HUES48 (cell line): Measurements from ENCODE around the gene EXOC4.

Experiments
- H3K27ac ChIP-seq: one replicate; pipeline ENCODE4 v1.7.0; 2013; ENCODE audit warnings: low read depth, low read length, inconsistent platforms
- H3K27me3 ChIP-seq: 2 replicates; pipeline ENCODE4 v1.6.1; 2013; ENCODE audit warnings: mild to moderate bottlenecking, low read length; ENCODE audit not compliant: control insufficient read depth, insufficient read depth
- H3K36me3 ChIP-seq: 2 replicates; pipeline ENCODE4 v1.6.1; 2013; ENCODE audit warnings: low read length; ENCODE audit not compliant: control insufficient read depth, insufficient read depth
- H3K4me1 ChIP-seq: 2 replicates; pipeline ENCODE4 v1.6.1; 2013; ENCODE audit warnings: mild to moderate bottlenecking, low read length; ENCODE audit not compliant: control insufficient read depth, insufficient read depth
- H3K4me3 ChIP-seq: 2 replicates; pipeline ENCODE4 v1.5.1; 2013; ENCODE audit warnings: mild to moderate bottlenecking, low read depth, low read length
- H3K9ac ChIP-seq: 2 replicates; pipeline ENCODE4 v1.6.1; 2013; ENCODE audit warnings: mild to moderate bottlenecking, low read depth, low read length, moderate library complexity
- H3K9me3 ChIP-seq: 2 replicates; pipeline ENCODE4 v1.6.1; 2013; ENCODE audit warnings: low read length; ENCODE audit not compliant: control insufficient read depth, insufficient read depth

The EXOC4 gene

DNA sequence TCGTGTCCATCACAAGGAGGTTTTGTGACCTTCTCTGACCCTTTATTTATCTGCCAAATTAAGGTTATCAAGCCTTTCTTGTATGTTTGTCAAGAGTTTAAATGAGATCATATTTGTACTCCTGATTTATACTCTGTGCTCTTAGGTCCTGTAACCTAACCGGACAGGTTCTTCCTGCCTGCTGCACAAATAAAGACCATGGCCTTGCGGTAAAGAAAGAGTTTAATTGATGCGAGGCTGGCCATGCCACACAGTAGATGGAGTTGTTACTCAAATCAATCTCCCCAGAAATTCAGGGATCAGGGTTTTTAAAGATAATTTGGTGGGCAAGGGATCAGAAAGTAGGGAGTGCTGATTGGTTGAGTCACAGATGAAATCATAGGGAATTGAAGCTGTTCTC lies 794.8 kb downstream of the EXOC4 start:
- no peak overlapping the region for H3K27ac ChIP-seq

DNA sequence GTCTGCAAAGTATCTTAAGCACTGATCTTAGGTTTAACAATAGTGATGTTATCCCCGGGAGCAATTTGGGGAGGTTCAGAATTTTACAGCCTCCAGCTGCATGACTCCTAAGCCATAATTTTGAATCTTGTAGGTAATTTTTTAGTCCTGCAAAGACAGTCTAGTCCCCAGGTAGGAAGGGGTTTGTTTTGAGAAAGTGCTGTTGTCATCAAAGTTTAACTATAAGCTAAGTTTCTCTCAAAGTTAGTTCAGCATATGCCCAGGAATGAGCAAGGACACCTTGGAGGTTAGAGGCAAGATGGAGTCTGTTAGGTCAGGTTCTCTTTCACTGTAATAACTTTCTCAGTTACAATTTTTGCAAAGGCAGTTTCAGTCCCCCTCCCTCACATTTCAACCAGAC lies 795.3 kb downstream of the EXOC4 start:
- Histone ChIP-seq H3K36me3 (no peaks in the 10 kb centered on the region), H3K27ac (no peak overlapping the region), H3K4me3 (no peak overlapping the region), H3K9me3 (0 out of 2 replicates have a peak, but pooled peaks cover 4% of the 10 kb centered on the region), H3K27me3 (no peaks in the 10 kb centered on the region), H3K9ac (no peak overlapping the region), H3K4me1 (peaks cover 18% of the 10 kb centered on the region)

More for the DNA sequence above, 794.8 kb downstream of the EXOC4 start:
- Histone ChIP-seq H3K9ac (no peak overlapping the region), H3K27me3 (no peaks in the 10 kb centered on the region), H3K36me3 (no peaks in the 10 kb centered on the region), H3K4me3 (no peak overlapping the region), H3K4me1 (peaks cover 15% of the 10 kb centered on the region), H3K9me3 (0 out of 2 replicates have a peak, but pooled peaks cover 4% of the 10 kb centered on the region)

DNA sequence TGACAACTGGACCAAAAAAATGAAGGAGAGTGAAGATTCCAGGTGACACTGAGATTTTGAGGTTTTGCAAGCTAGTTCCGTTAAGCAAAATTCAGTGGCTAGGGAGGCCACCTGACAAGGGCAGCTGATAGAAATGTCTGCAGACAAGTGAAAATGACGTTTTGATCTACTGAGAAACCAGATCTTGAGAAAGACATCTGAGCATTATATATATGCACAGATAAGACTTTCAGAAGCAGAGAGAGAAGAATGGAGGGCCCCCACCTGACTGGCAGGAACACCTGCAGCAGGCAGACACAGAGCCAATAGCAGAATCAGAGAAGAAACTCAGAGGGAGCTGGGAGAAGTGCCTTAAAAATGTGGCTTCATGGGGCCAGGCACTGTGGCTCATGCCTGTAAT lies 798.1 kb downstream of the EXOC4 start:
- Histone ChIP-seq H3K9me3 (0 out of 2 replicates have a peak, but pooled peaks cover 4% of the 10 kb centered on the region), H3K27me3 (no peaks in the 10 kb centered on the region), H3K4me1 (peaks cover 18% of the 10 kb centered on the region), H3K36me3 (no peaks in the 10 kb centered on the region), H3K9ac (no peak overlapping the region), H3K4me3 (no peak overlapping the region), H3K27ac (no peak overlapping the region)

DNA sequence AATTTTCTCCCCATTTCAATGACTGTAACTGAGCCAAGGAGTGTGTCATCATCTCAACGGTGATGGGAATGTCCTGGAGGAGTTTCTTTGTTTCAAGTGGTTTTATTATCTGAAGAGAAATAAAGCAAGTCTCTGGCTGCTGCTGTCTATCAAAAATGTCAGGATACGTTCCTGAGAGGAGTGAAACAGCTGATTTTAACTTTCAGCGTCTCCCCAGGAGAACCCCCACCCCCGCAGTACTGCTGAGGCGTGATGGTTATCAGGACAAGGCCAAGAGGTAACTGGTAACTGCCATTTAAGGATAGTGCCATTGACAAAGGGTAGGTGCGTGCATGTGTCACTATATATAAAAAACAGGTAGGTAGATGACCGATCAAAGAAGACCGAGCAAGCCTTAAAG lies 803.9 kb downstream of the EXOC4 start:
- Histone ChIP-seq H3K27me3 (no peaks in the 10 kb centered on the region), H3K4me3 (no peak overlapping the region)

DNA sequence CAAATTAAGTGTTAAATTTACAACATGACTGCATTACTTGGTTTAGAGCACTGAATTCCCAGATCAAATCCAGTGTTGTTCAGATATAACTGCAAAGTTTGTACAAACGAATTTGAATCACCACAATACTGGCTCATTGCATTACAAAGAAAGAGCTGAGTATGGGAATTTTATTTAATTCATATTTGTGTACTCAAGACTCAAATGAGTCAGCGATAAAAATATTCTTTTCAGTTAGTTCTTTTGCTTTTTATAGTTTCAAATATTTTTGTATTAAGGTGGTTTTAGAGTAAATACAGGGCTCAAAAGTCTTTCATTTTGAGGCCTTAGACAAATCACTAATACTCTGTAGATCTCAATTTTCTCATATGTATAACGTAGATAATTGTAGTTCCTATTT lies 805.6 kb downstream of the EXOC4 start:
- Histone ChIP-seq H3K27ac (no peak overlapping the region), H3K27me3 (no peaks in the 10 kb centered on the region), H3K9ac (no peak overlapping the region), H3K36me3 (no peaks in the 10 kb centered on the region), H3K4me1 (no peaks in the 10 kb centered on the region), H3K9me3 (no peaks in the 10 kb centered on the region), H3K4me3 (no peak overlapping the region)

More for the DNA sequence above, 803.9 kb downstream of the EXOC4 start:
- Histone ChIP-seq H3K9me3 (no peaks in the 10 kb centered on the region), H3K4me1 (peaks cover 7% of the 10 kb centered on the region; the same call in 1 of the 2 replicates), H3K9ac (no peak overlapping the region), H3K27ac (no peak overlapping the region), H3K36me3 (no peaks in the 10 kb centered on the region)

DNA sequence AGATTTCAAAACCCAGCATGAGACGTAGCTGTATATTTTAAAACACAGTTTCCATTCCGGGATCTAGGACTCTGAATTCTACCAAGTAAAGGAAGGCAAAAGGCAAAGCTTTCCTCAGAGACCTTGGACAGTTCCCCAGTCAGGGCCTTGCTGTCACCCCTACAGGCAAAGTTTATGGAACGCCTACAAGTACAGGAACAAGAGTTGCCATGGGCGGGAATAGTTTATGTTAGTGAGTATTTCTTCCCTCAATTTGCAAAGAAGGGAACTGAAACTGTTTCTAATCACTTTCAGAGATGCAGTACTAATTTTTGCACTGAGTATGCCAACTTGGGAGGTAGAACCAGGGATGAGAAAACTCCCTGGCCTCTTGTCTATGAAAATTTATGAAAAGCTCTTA lies 806.1 kb downstream of the EXOC4 start:
- no peaks in the 10 kb centered on the region for H3K4me1 ChIP-seq
- no peak overlapping the region for H3K9ac ChIP-seq
- no peaks in the 10 kb centered on the region for H3K27me3 ChIP-seq
- no peaks in the 10 kb centered on the region for H3K36me3 ChIP-seq
- no peak overlapping the region for H3K4me3 ChIP-seq
- no peak overlapping the region for H3K27ac ChIP-seq
- H3K9me3 ChIP-seq, result no peaks in the 10 kb centered on the region

DNA sequence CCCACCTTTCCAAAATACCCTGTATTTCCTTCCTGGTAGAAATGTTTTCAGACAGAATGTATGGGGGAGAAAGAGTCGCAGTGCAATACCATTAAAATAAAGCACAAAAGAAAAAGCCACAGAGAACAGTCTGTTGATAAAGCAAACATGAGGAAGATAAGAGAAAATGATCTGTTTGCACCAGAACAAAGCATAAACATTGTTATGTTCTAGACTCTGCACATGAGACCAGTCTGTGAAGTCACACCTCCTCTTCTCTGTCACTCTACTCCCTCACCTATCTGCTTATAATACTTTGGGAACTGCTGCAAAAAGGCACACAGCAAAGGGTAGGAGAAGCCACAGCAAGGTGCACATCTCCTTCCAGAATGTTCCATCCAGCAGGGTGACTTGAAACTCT lies 807.0 kb downstream of the EXOC4 start:
- Histone ChIP-seq H3K9ac (no peak overlapping the region), H3K27me3 (no peaks in the 10 kb centered on the region)

DNA sequence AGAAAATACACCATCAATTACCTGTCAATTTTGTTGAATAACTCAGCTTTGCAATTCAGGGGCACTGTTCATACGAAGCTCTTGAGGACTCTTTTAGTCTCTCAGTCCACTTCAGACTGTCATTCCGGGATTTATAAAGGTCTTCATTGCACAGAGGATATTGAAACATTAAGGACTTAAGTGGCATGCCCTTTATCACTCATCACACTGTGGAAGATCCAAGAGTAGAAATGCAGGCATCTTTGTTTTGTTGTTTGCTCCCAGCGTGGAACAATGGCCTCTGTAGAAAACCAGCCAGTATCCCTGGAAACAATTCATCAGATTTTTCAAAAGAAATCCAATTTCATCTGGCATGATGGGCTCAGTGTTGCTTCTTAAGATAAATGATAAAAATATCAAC lies 808.0 kb downstream of the EXOC4 start:
- Histone ChIP-seq H3K36me3 (no peaks in the 10 kb centered on the region), H3K27me3 (no peaks in the 10 kb centered on the region), H3K9ac (no peak overlapping the region), H3K27ac (no peak overlapping the region), H3K4me1 (no peaks in the 10 kb centered on the region), H3K9me3 (no peaks in the 10 kb centered on the region), H3K4me3 (no peak overlapping the region)

More for the DNA sequence above, 807.0 kb downstream of the EXOC4 start:
- Histone ChIP-seq H3K27ac (no peak overlapping the region), H3K9me3 (no peaks in the 10 kb centered on the region), H3K4me1 (no peaks in the 10 kb centered on the region), H3K36me3 (no peaks in the 10 kb centered on the region), H3K4me3 (no peak overlapping the region)

DNA sequence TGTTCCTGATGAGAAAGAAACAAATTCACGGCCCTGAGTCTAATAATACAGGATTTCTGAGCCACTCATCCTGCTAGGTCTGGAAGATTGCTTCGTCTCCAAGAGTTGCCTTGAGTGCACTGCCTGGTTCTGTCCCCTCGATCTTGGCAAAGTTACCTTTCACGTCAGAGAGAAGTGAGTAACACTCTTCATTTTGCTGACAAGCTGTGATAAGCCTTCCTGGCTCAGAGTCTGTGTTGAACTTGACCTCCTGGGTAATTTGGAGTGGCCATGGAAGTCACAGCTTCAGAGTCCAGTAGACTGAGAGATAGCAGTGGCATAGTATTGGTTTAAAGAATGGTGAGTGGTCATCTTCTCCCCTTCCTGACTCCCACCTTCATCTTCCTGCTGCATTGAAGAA lies 809.6 kb downstream of the EXOC4 start:
- H3K4me1 ChIP-seq, result no peaks in the 10 kb centered on the region
- no peaks in the 10 kb centered on the region for H3K36me3 ChIP-seq
- H3K27me3 ChIP-seq, result no peaks in the 10 kb centered on the region
- no peaks in the 10 kb centered on the region for H3K9me3 ChIP-seq
- no peak overlapping the region for H3K27ac ChIP-seq
- no peak overlapping the region for H3K4me3 ChIP-seq
- no peak overlapping the region for H3K9ac ChIP-seq

DNA sequence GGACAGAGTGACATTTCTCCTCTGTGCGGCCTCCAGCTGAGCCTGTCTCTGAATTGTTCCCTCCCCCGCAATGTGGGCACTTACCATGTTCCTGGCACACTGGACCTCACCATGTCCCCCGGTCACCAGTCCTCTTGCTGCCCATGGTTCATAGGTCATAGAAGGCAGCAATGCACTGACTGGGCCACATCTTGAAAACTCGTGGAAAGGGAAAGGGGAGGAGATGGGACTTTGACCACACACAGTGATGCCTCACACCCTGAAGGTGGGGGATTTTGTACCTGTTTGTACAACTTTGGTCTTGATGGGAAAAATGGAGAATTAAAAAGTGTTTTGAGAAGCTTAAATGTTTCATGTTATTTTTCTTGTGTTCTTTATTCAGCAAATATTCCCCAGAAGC lies 812.5 kb downstream of the EXOC4 start:
- Histone ChIP-seq H3K9me3 (no peaks in the 10 kb centered on the region), H3K36me3 (no peaks in the 10 kb centered on the region), H3K4me3 (no peak overlapping the region), H3K27me3 (no peaks in the 10 kb centered on the region), H3K9ac (no peak overlapping the region), H3K27ac (no peak overlapping the region), H3K4me1 (no peaks in the 10 kb centered on the region)

DNA sequence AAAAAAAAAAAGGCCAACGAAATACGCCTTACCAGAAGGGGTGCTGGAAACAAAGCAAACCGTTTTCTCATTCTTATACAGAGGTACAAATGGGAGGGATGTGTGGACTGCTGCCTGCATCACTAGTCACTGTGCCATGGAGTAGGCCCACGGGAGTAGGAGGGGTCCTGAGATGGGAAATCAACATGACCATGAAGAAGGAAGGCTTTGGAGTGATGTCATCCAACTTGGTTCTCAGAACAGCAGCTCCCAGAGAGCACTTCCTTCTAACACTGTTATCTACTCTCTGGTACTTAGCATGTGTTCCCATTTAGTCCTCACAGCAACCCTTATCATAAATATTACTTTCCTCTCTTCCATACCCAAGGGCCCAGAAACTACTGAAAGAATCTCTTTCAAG lies 814.3 kb downstream of the EXOC4 start:
- no peaks in the 10 kb centered on the region for H3K36me3 ChIP-seq
- H3K9me3 ChIP-seq, result no peaks in the 10 kb centered on the region
- no peaks in the 10 kb centered on the region for H3K4me1 ChIP-seq
- no peak overlapping the region for H3K27ac ChIP-seq
- H3K9ac ChIP-seq, result no peak overlapping the region
- no peaks in the 10 kb centered on the region for H3K27me3 ChIP-seq
- no peak overlapping the region for H3K4me3 ChIP-seq

DNA sequence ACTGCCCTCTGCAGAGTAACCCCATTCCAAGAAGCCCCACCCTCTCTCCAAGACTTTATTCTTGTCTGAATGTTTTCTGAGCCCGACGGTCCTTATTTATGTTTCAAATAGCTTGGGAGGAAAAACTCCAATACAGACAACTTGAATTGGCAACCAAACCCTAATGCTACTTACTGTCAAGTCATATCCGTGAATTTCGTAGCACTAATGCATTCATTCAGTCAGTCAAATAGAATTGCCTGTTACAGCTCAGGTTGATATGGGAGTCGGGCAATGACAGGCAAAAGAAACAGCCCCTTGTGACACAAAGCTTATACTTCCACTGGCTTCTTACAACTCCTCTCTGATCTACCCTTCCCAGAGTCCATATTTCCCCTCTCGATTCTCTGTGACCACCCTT lies 815.8 kb downstream of the EXOC4 start:
- H3K36me3 ChIP-seq, result no peaks in the 10 kb centered on the region
- no peaks in the 10 kb centered on the region for H3K4me1 ChIP-seq
- H3K9me3 ChIP-seq, result no peaks in the 10 kb centered on the region
- H3K27me3 ChIP-seq, result no peaks in the 10 kb centered on the region
- H3K27ac ChIP-seq, result no peak overlapping the region
- H3K4me3 ChIP-seq, result no peak overlapping the region
- H3K9ac ChIP-seq, result no peak overlapping the region
